ENCODE results near the gene RAP1GAP2.

- TF ChIP-seq CTCF (IDR thresholded peaks at IDR 0.05) (no peak), EZH2 (IDR thresholded peaks at IDR 0.05) (no peak), EZH2phosphoT487 (IDR thresholded peaks at IDR 0.05) (no peak)
These were observed 241.0 kb downstream of the RAP1GAP2 start for GRCh38 chr17:3037259-3037658.

All from neural progenitor cell (in vitro differentiated cells).